ENCODE measurements around the gene PLA2G4E.

PLA2G4E gene

GRCh38 chr15:41992151-41992802 lies 28.6 kb downstream of the PLA2G4E start:
- no peak for DNase-seq

- DNase-seq = no peak
These were observed 30.2 kb downstream of the PLA2G4E start for GRCh38 chr15:41990691-41991090.

GRCh38 chr15:41990243-41990605 lies 30.6 kb downstream of the PLA2G4E start:
- DNase-seq = no peak

- peak; percentile 58 to 65 for DNase-seq
These were observed 31.1 kb downstream of the PLA2G4E start for GRCh38 chr15:41989573-41990242.

GRCh38 chr15:41988896-41989572 lies 31.8 kb downstream of the PLA2G4E start:
- DNase-seq = no peak

GRCh38 chr15:41987925-41988275 lies 32.9 kb downstream of the PLA2G4E start:
- no peak for DNase-seq

GRCh38 chr15:41987246-41987924 lies 33.5 kb downstream of the PLA2G4E start:
- no peak for DNase-seq

GRCh38 chr15:41985236-41986160 lies 35.3 kb downstream of the PLA2G4E start:
- no peak for DNase-seq

- no peak for DNase-seq
These were observed 36.2 kb downstream of the PLA2G4E start for GRCh38 chr15:41984622-41985021.

GRCh38 chr15:41983621-41984571 lies 36.9 kb downstream of the PLA2G4E start:
- DNase-seq = no peak

GRCh38 chr15:41983221-41983620 lies 37.6 kb downstream of the PLA2G4E start:
- DNase-seq = no peak

- DNase-seq = no peak
These were observed 38.5 kb downstream of the PLA2G4E start for GRCh38 chr15:41982133-41982930.

- no peak for DNase-seq
These were observed 39.3 kb downstream of the PLA2G4E start for GRCh38 chr15:41981371-41982132.

- DNase-seq = no peak
These were observed 40.1 kb downstream of the PLA2G4E start for GRCh38 chr15:41980654-41981323.

GRCh38 chr15:41979493-41980266 lies 41.2 kb downstream of the PLA2G4E start:
- no peak for DNase-seq

- DNase-seq = no peak
These were observed 42.3 kb downstream of the PLA2G4E start for GRCh38 chr15:41978534-41978933.

GRCh38 chr15:41977757-41978383 lies 43.0 kb downstream of the PLA2G4E start:
- no peak for DNase-seq

- DNase-seq = no peak
These were observed 45.2 kb downstream of the PLA2G4E start for GRCh38 chr15:41975669-41976068.
